Cerebellar cortex (tissue), 1 donor: ENCODE measurements around the gene FIGNL1.

Experiments
- DNase-seq: peaks from one replicate; pipeline ENCODE4 v3.0.0-alpha.2; 2015; ENCODE audit warnings: low spot score

FIGNL1 gene

DNA sequence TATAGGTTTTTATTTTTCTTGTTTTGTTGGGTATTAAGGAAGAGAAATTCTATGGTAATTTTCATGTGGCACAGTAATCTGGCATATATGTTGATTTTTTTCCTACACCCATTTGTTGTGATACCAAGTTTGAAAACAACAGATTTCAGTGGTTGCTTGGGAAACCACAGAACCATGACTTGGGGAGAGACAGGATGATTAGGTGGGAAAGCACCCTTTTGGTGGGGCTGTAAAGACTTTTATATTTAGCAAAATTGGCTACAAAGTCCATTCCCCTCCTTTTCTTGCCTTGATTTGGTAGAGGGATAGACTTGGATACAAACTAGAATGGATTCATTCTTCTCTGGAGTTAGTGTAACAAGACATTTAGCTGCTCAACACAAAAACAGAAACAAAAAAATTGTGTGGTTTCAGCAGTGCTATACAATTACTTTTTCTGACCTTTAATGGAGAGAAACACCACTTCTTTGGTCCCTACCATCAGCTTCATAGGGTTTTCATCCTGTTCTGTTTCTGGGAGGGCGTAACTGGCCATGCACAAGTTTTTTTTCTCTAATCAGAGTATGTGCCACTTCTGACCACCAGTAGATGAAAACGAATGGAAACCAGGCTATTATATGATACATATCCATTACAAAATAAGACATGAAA, 52.7 kb downstream of the FIGNL1 start:
- DNase-seq, result no peak

DNA sequence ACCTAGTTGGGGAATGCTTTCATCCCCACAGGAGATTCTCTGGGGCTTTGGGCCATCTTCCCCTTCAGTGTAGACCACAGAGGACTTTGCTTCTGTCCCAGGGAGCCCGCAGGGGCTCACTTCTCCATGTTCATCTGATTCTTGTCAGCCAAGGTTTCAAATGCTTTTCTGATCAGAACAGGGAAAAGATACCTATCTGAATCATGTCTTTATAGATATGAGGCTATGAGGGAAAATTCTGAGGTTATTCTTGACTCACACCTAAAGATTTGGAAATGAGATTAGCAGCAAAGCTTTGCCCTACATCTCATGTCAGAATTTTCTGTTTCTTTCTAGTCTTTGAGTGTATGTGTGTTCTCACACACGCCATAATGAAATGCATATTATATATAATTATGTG, 53.3 kb downstream of the FIGNL1 start:
- no peak for DNase-seq

DNA sequence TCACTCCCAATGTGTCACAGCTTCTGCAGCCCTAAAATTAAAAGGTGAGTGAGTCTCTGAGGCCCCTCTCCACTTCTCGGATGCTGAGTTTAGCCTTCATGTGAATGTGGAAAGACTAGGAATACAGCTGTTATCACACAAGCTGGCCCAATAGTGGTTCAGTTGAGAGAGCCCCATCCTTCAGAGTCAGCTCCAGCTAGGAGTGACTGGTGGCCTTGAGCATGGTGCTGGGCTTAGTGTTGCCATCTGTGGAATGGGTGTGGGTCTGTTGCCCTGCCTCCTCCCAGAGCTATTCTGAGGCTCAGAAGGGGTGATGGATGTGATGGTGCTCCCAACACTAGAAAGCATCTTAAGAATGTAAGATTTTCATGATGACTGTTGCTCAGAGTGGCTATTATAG, 55.8 kb downstream of the FIGNL1 start:
- DNase-seq, result no peak
